ENCODE data around the gene GPC5. TPM values are rescaled to one million over a fixed set of nuclear protein-coding genes. Genes with fewer than 3 reads are reported as not detected.
"Not testable (repeated sequence)": the region's sequence is repeated elsewhere in the genome, so short reads cannot be mapped to it uniquely, and the experiment has no call there.

The GPC5 gene
- total and polyA plus RNA-seq, 3 experiments from 2014 or later: 0.08 to 0.39 (median 0.13) TPM

DNA sequence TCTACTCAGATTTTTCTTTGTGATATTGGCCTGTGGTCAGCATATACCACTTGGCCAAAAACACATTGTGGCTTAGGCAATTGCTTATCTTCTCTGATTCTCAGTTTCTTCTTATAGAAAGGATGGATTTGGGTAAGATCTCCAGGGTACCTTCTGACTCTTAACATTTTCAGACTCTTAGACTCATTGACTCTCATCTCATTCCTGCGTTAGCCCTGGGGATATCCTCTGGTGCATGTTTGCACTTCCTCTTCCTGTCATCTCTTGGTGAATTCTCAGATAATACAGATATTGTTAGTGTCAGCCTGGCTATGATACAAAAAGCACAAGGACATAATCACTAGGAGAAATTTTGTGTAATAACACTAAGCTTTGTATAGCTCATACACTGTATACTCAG is 1335.6 kb downstream of the GPC5 start:
- CTCF ChIA-PET: no interaction called here
- H3K27me3 ChIP-seq (ENCODE audit: insufficient read depth, low read length, poor library complexity, severe bottlenecking): no peaks in the 10 kb centered on the region
- no peaks in the 10 kb centered on the region for H3K4me1 Mint-ChIP-seq

DNA sequence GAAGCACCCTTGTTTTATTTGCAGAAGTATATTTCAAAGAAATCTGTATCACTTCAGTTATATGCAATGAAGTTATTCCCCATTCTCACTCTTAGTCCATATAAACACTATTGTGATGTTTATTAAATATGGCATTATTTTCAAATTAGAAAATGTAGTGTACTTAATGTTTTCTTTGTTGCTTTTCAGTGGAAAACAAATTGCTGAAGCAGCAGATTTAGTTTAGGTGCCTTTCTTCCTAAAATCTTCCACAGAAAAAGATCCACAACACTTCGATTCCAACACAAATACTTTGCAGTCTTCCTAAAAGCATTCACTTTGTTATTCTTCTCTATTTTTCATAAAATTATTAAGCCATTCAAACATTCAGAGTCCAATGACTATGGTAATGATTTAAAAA is 1336.1 kb downstream of the GPC5 start:
- Histone ChIP-seq H3K9me3 (ENCODE audit: low read length) (no peaks in the 10 kb centered on the region), H3K4me3 (ENCODE audit: low read length) (no peak overlapping the region), H3K4me1 (ENCODE audit: insufficient read depth, low read length) (no peaks in the 10 kb centered on the region), H3K36me3 (ENCODE audit: insufficient read depth, low read length) (no peaks in the 10 kb centered on the region), H3K27me3 (ENCODE audit: insufficient read depth, low read length, poor library complexity, severe bottlenecking) (no peaks in the 10 kb centered on the region), H3K27ac (ENCODE audit: low read depth, low read length) (no peak overlapping the region)
- no peak overlapping the region for H3K4me3 Mint-ChIP-seq
- H3K36me3 Mint-ChIP-seq: no peaks in the 10 kb centered on the region
- no peaks in the 10 kb centered on the region for H3K27me3 Mint-ChIP-seq
- CTCF ChIA-PET: no interaction called here
- POLR2A ChIA-PET: no interaction called here
- peaks cover 0 to 18% (median 3%) of the 10 kb centered on the region in 5 donors for H3K9me3 Mint-ChIP-seq
- H3K27ac Mint-ChIP-seq: no peak overlapping the region
- no peaks in the 10 kb centered on the region for H3K4me1 Mint-ChIP-seq
- DNase-seq: no peak

More for the DNA sequence above, 1335.6 kb downstream of the GPC5 start:
- H3K4me1 ChIP-seq (ENCODE audit: insufficient read depth, low read length): no peaks in the 10 kb centered on the region
- H3K4me3 ChIP-seq (ENCODE audit: low read length): no peak overlapping the region
- peaks cover 0 to 18% (median 0%) of the 10 kb centered on the region in 5 donors for H3K9me3 Mint-ChIP-seq
- H3K36me3 ChIP-seq (ENCODE audit: insufficient read depth, low read length): no peaks in the 10 kb centered on the region
- DNase-seq: no peak
- no peaks in the 10 kb centered on the region for H3K27me3 Mint-ChIP-seq
- H3K27ac Mint-ChIP-seq: no peak overlapping the region
- no peak overlapping the region for H3K4me3 Mint-ChIP-seq
- no peak overlapping the region for H3K27ac ChIP-seq (ENCODE audit: low read depth, low read length)
- no peaks in the 10 kb centered on the region for H3K36me3 Mint-ChIP-seq
- no peaks in the 10 kb centered on the region for H3K9me3 ChIP-seq (ENCODE audit: low read length)
- POLR2A ChIA-PET: no interaction called here

DNA sequence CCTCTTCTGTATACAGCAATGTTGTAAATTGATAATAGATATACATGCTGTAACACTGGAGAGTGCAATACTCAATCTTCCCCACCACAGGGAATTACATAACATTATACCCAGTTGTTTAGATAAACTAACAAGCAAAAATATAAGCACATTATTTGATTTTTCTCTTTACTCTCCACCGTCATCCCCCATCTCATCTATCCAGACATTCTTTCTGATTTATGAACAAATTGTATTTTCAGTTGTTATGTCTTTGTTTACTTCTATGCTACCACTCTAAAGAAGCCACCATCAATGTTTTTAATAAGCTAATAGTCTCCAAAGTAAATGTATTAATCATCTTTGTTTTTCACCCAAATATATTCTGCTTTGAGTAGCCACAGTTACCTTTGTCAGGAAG is 1337.5 kb downstream of the GPC5 start:
- Mint-ChIP-seq H3K27ac (no peak overlapping the region), H3K27me3 (no peaks in the 10 kb centered on the region), H3K9me3 (peaks cover 0 to 19% (median 6%) of the 10 kb centered on the region in 5 donors), H3K4me1 (no peaks in the 10 kb centered on the region), H3K36me3 (peaks cover 0 to 2% (median 0%) of the 10 kb centered on the region in 3 donors), H3K4me3 (no peak overlapping the region)
- POLR2A ChIA-PET: no interaction called here
- no peak overlapping the region for H3K4me3 ChIP-seq (ENCODE audit: low read length)
- H3K27me3 ChIP-seq (ENCODE audit: insufficient read depth, low read length, poor library complexity, severe bottlenecking): no peaks in the 10 kb centered on the region
- no peak overlapping the region for H3K27ac ChIP-seq (ENCODE audit: low read depth, low read length)
- H3K36me3 ChIP-seq (ENCODE audit: insufficient read depth, low read length): no peaks in the 10 kb centered on the region
- no peaks in the 10 kb centered on the region for H3K4me1 ChIP-seq (ENCODE audit: insufficient read depth, low read length)
- H3K9me3 ChIP-seq (ENCODE audit: low read length): no peaks in the 10 kb centered on the region
- CTCF ChIA-PET: no interaction called here
- DNase-seq: no peak

DNA sequence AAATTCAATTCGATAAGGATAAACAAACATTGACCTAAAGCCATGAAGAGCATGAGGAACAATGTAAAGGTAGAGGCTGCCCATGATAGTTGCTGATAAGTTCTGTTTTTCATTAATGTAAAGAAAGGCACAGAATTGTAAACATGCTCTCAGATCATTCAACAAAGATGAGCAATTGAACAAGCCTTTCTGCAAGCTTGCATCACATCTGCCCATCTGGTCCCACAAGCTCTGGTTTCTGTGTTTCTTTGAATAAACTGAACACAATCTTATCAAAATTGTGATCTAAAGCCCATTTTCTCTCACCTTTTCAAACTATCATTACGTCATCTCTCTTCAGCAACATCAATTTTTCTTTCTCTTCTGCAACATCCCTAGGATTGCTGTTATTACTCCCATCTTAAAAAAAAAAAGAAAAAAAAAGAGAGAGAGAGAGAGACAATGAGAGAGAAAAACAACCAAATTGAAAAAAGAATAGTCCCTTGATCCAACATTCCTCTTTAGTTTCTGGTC is 1340.9 kb downstream of the GPC5 start:
- H3K4me3 Mint-ChIP-seq: no peak overlapping the region

DNA sequence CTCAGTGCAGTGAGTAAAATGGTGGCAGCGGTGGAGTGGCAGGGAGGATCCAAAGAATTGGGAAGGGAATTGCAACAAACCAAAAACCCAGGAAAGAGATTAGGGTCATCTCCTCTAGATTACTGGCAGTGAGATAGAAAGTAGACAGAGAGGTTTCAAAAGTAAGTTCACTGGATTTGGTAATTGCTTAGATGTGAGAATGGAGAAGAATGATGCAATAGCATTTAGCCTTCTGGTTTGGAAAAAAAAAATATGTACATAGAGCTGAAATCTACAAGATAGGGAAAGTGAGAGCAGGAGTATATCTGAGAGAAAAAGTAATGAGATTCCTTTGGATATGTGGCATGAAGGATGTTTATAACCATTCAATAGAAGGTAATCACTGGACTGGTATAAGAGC is 1345.6 kb downstream of the GPC5 start:
- H3K36me3 Mint-ChIP-seq: peaks cover 0 to 2% (median 0%) of the 10 kb centered on the region in 3 donors
- CTCF ChIA-PET: no interaction called here
- no peak overlapping the region for H3K4me3 Mint-ChIP-seq

More for the DNA sequence above, 1340.9 kb downstream of the GPC5 start:
- Histone ChIP-seq H3K27ac (ENCODE audit: low read depth, low read length) (no peak overlapping the region), H3K4me3 (ENCODE audit: low read length) (no peak overlapping the region), H3K27me3 (ENCODE audit: insufficient read depth, low read length, poor library complexity, severe bottlenecking) (no peaks in the 10 kb centered on the region), H3K4me1 (ENCODE audit: insufficient read depth, low read length) (no peaks in the 10 kb centered on the region), H3K36me3 (ENCODE audit: insufficient read depth, low read length) (no peaks in the 10 kb centered on the region), H3K9me3 (ENCODE audit: low read length) (no peaks in the 10 kb centered on the region)
- no peaks in the 10 kb centered on the region for H3K4me1 Mint-ChIP-seq
- CTCF ChIA-PET: no interaction called here
- DNase-seq: no peak
- peaks cover 0 to 2% (median 0%) of the 10 kb centered on the region in 3 donors for H3K36me3 Mint-ChIP-seq
- POLR2A ChIA-PET: no interaction called here
- H3K27ac Mint-ChIP-seq: no peak overlapping the region
- H3K27me3 Mint-ChIP-seq: no peaks in the 10 kb centered on the region
- H3K9me3 Mint-ChIP-seq: peaks cover 4 to 15% (median 6%) of the 10 kb centered on the region in 5 donors

DNA sequence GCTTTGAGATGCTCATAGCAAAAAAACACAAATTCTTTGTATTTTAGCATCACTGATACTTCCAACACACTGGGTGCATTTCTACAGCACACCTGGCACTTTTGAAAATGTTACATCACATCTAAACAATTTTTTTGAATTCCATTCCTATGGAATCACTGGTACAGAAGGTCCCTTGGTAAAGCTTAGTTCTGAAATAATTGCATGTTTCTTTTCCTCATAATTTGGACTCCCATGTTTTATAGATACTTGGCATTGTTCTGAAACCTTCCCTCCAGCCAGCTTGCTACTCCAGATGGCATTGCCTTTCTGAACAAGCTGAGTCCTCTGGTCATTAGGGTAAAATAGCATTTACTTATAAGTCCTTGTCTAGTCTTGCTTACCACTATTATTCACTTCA is 1346.8 kb downstream of the GPC5 start:
- Histone ChIP-seq H3K27ac (ENCODE audit: low read depth, low read length) (no peak overlapping the region), H3K27me3 (ENCODE audit: insufficient read depth, low read length, poor library complexity, severe bottlenecking) (no peaks in the 10 kb centered on the region), H3K4me3 (ENCODE audit: low read length) (no peak overlapping the region), H3K9me3 (ENCODE audit: low read length) (no peaks in the 10 kb centered on the region), H3K4me1 (ENCODE audit: insufficient read depth, low read length) (no peaks in the 10 kb centered on the region), H3K36me3 (ENCODE audit: insufficient read depth, low read length) (no peaks in the 10 kb centered on the region)
- Mint-ChIP-seq H3K36me3 (no peaks in the 10 kb centered on the region), H3K27me3 (no peaks in the 10 kb centered on the region), H3K9me3 (peaks cover 0 to 6% (median 2%) of the 10 kb centered on the region in 5 donors), H3K4me1 (no peaks in the 10 kb centered on the region), H3K27ac (no peak overlapping the region), H3K4me3 (no peak overlapping the region)
- DNase-seq: no peak
- POLR2A ChIA-PET: no interaction called here
- CTCF ChIA-PET: no interaction called here

More for the DNA sequence above, 1345.6 kb downstream of the GPC5 start:
- no peak for DNase-seq
- Mint-ChIP-seq H3K9me3 (peaks cover 4 to 7% (median 5%) of the 10 kb centered on the region in 5 donors), H3K27ac (no peak overlapping the region), H3K27me3 (no peaks in the 10 kb centered on the region), H3K4me1 (no peaks in the 10 kb centered on the region)
- Histone ChIP-seq H3K27me3 (ENCODE audit: insufficient read depth, low read length, poor library complexity, severe bottlenecking) (no peaks in the 10 kb centered on the region), H3K36me3 (ENCODE audit: insufficient read depth, low read length) (no peaks in the 10 kb centered on the region), H3K4me3 (ENCODE audit: low read length) (no peak overlapping the region), H3K9me3 (ENCODE audit: low read length) (no peaks in the 10 kb centered on the region), H3K27ac (ENCODE audit: low read depth, low read length) (no peak overlapping the region), H3K4me1 (ENCODE audit: insufficient read depth, low read length) (no peaks in the 10 kb centered on the region)
- POLR2A ChIA-PET: no interaction called here

DNA sequence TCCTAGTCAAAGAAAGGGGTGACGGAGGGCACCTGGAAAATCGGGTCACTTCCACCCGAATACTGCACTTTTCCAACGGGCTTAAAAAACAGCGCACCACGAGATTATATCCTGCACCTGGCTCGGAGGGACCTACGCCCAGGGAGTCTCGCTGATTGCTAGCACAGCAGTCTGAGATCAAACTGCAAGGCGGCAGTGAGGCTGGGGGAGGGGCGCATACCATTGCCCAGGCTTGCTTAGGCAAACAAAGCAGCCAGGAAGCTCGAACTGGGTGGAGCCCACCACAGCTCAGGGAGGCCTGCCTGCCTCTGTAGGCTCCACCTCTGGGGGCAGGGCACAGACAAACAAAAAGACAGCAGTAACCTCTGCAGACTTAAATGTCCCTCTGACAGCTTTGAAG is 1354.3 kb downstream of the GPC5 start:
- H3K4me3 ChIP-seq (ENCODE audit: low read length); H3K9me3 ChIP-seq (ENCODE audit: low read length); POLR2A ChIA-PET; CTCF ChIA-PET; H3K36me3 ChIP-seq (ENCODE audit: insufficient read depth, low read length); H3K4me1 Mint-ChIP-seq; H3K36me3 Mint-ChIP-seq; H3K27me3 Mint-ChIP-seq; H3K9me3 Mint-ChIP-seq; H3K27ac ChIP-seq (ENCODE audit: low read depth, low read length); H3K4me1 ChIP-seq (ENCODE audit: insufficient read depth, low read length); H3K27ac Mint-ChIP-seq; DNase-seq; H3K27me3 ChIP-seq (ENCODE audit: insufficient read depth, low read length, poor library complexity, severe bottlenecking); H3K4me3 Mint-ChIP-seq: not testable (repeated sequence)

DNA sequence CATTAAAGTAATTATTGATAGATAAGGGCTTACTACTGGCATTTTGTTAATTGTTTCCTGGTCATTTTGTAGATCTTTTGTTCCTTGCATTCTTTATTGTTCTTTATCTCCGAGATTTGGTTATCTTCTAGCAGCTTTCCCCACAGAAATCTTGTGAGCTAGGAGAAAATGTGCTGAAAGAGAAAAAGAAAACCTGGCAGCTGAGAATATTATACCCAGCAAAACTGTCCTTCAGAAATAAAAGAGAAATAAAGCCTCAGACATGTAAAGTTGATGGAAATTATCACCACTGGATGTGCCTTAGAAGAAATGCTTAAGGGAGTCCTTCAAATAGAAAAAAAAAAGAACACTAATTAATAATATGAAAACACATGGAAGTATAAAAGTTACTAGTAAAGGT is 1363.3 kb downstream of the GPC5 start:
- ChIA-PET POLR2A (no interaction called here), CTCF (no interaction called here)
- no peak overlapping the region for H3K4me3 ChIP-seq (ENCODE audit: low read length)
- no peaks in the 10 kb centered on the region for H3K36me3 ChIP-seq (ENCODE audit: insufficient read depth, low read length)
- peaks cover 7 to 44% (median 15%) of the 10 kb centered on the region in 5 donors for H3K9me3 Mint-ChIP-seq
- H3K27ac Mint-ChIP-seq: no peak overlapping the region
- H3K4me1 ChIP-seq (ENCODE audit: insufficient read depth, low read length): no peaks in the 10 kb centered on the region
- no peaks in the 10 kb centered on the region for H3K27me3 ChIP-seq (ENCODE audit: insufficient read depth, low read length, poor library complexity, severe bottlenecking)
- no peak overlapping the region for H3K4me3 Mint-ChIP-seq
- no peak for DNase-seq
- no peaks in the 10 kb centered on the region for H3K36me3 Mint-ChIP-seq
- H3K4me1 Mint-ChIP-seq: no peaks in the 10 kb centered on the region
- no peak overlapping the region for H3K27ac ChIP-seq (ENCODE audit: low read depth, low read length)
- no peaks in the 10 kb centered on the region for H3K27me3 Mint-ChIP-seq
- H3K9me3 ChIP-seq (ENCODE audit: low read length): no peaks in the 10 kb centered on the region

DNA sequence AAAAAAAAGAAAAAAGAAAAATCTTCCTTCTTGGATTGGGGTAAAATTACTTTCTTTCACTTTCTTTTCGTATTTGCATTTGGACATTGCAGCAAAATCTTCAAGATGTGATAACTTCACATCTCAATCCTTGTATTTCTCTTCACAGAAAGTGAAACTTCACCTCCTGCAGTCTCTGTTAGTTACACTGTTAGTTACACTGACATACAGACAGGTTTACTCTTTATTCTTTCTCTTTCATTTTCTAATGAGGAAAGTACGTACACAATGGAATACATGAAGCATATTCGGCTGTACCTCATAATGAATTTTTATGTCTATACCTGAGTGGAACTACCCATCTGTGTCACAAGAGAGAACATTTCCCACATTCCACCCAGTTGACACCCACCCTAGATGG is 1369.0 kb downstream of the GPC5 start:
- Histone ChIP-seq H3K27me3 (ENCODE audit: insufficient read depth, low read length, poor library complexity, severe bottlenecking) (no peaks in the 10 kb centered on the region), H3K9me3 (ENCODE audit: low read length) (no peaks in the 10 kb centered on the region), H3K36me3 (ENCODE audit: insufficient read depth, low read length) (no peaks in the 10 kb centered on the region), H3K4me3 (ENCODE audit: low read length) (no peak overlapping the region), H3K4me1 (ENCODE audit: insufficient read depth, low read length) (no peaks in the 10 kb centered on the region), H3K27ac (ENCODE audit: low read depth, low read length) (no peak overlapping the region)
- Mint-ChIP-seq H3K27ac (no peak overlapping the region), H3K27me3 (no peaks in the 10 kb centered on the region), H3K4me3 (no peak overlapping the region), H3K36me3 (no peaks in the 10 kb centered on the region), H3K4me1 (no peaks in the 10 kb centered on the region), H3K9me3 (peaks cover 0 to 7% (median 0%) of the 10 kb centered on the region in 5 donors)
- ChIA-PET CTCF (no interaction called here), POLR2A (no interaction called here)
- DNase-seq: no peak
